Right atrium auricular region (tissue), 2 donors: ENCODE results near the gene CLEC2B. TPM values are rescaled to one million over a fixed set of nuclear protein-coding genes. Genes with fewer than 3 reads are reported as not detected.
"Not testable (repeated sequence)": the region's sequence is repeated elsewhere in the genome, so short reads cannot be mapped to it uniquely, and the experiment has no call there.

ENCODE experiments used
- DNase-seq: peaks from one replicate; pipeline ENCODE4 v3.0.0-alpha.2; 2019; ENCODE audit warnings: low spot score
- H3K27ac ChIP-seq, 2 donors: fragments of 200-600 bp; sonication (generic); 1 replicate in 1 of 2; 2 replicates in 1 of 2; pipeline ENCODE4 v1.5.1; 2016 to 2019
- H3K27me3 ChIP-seq, 2 donors: fragments of 200-600 bp; sonication (generic); one replicate each; pipeline versions ENCODE4 v1.5.1 to v1.6.0; 2017 to 2019
- H3K36me3 ChIP-seq: fragments of 200-600 bp; sonication (generic); one replicate; pipeline ENCODE4 v1.5.1; 2016
- H3K4me1 ChIP-seq, 2 donors: fragments of 200-600 bp; sonication (generic); one replicate each; pipeline versions ENCODE4 v1.5.1 to v1.6.0; 2017 to 2019
- H3K4me3 ChIP-seq, 2 donors: fragments of 200-600 bp; sonication (generic); 1 replicate in 1 of 2; 2 replicates in 1 of 2; pipeline ENCODE4 v1.5.1; 2017 to 2019; ENCODE audit warnings: mild to moderate bottlenecking in 1 of 2, moderate library complexity in 1 of 2
- H3K9me3 ChIP-seq, 2 donors: fragments of 200-600 bp; sonication (generic); one replicate each; pipeline ENCODE4 v1.5.1; 2019
- CTCF ChIP-seq, 2 donors: fragments of 200-600 bp; sonication (generic); IDR thresholded peaks; one replicate each; pipeline ENCODE4 v1.5.1; 2019; ENCODE audit warnings: antibody characterized with exemption in 2 of 2
- total RNA-seq, 2 donors: library from RNA; depleted of rRNA; stranded (reverse); fragments of >200 nt; gene quantifications; one replicate each; pipeline ENCODE4 v1.1.0, GENCODE V29; 2016

The CLEC2B gene
- total RNA-seq, 2 donors from 2014 or later = 3.9 to 4.9 TPM

- Histone ChIP-seq H3K9me3 (no peaks in the 10 kb centered on the region), H3K4me1 (no peaks in the 10 kb centered on the region), H3K27me3 (no peaks in the 10 kb centered on the region), H3K36me3 (no peaks in the 10 kb centered on the region), H3K4me3 (no peak overlapping the region), H3K27ac (no peak overlapping the region)
- TF ChIP-seq CTCF (IDR thresholded peaks at IDR 0.05) = no peak
- no peak for DNase-seq
Measured at GRCh38 chr12:9880532-9881078, 11.5 kb upstream of the CLEC2B start.

DNA sequence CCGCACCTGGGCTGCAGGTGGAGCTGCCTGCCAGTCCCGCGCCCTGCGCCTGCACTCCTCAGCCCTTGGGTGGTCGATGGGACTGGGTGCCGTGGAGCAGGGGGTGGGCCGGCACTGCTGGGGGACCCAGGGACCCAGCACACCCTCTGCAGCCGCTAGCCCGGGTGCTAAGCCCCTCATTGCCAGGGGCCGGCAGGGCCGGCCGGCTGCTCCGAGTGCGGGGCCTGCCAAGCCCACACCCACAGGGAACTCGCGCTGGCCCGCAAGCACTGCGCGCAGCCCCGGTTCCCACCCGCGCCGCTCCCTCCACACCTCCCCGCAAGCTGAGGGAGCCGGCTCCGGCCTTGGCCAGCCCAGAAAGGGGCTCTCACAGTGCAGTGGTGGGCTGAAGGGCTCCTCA is 7.0 kb upstream of the CLEC2B start:
- H3K4me3 ChIP-seq, H3K4me1 ChIP-seq, H3K9me3 ChIP-seq, H3K27me3 ChIP-seq, H3K27ac ChIP-seq, H3K36me3 ChIP-seq, DNase-seq: not testable (repeated sequence)

DNA sequence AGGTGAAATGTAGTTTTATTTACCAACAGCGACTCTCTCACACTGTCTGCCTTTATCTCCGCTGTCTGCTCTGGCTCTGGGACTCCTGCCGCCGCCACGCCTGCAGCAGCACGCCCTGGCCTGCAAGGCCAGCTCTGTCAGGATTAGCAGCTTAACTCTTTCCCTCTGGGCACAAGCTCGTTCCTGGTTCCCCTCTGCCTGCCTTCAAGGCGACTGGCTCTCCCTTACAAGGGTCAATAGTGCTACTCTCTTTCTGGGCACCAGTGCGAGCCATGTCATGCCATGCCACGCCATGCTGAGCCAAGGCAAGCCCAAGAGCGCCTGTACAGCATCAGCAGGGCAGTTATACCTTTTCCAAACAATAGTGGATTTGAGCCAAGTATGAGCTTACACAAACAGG is 3.6 kb upstream of the CLEC2B start:
- no peak for TF ChIP-seq CTCF (IDR thresholded peaks at IDR 0.05)
- Histone ChIP-seq H3K4me1 (no peaks in the 10 kb centered on the region), H3K36me3 (no peaks in the 10 kb centered on the region), H3K9me3 (no peaks in the 10 kb centered on the region), H3K27me3 (no peaks in the 10 kb centered on the region), H3K4me3 (no peak overlapping the region), H3K27ac (no peak overlapping the region)
- no peak for DNase-seq

DNA sequence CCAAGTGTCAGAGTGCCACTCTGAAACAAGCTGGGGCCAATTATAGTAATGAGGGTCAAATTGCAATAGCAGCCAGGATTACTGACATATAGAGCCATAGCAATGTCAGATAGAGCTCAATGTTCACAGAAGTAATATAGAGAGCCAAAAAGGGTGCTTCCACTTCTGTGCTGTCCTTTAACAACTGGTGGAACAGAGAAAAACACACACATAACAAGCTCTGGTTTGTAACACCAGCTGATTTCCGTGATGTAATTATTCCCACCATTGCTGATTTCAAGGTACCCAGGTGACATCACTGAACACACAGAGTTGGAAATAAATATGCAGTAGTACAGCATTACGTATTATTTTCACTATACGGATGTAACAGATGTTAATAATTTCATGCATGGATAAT is 3.0 kb upstream of the CLEC2B start:
- Histone ChIP-seq H3K36me3 (no peaks in the 10 kb centered on the region), H3K4me3 (no peak overlapping the region), H3K27ac (no peak overlapping the region), H3K4me1 (no peaks in the 10 kb centered on the region), H3K27me3 (no peaks in the 10 kb centered on the region), H3K9me3 (no peaks in the 10 kb centered on the region)
- TF ChIP-seq CTCF (IDR thresholded peaks at IDR 0.05) = no peak
- DNase-seq = no peak

DNA sequence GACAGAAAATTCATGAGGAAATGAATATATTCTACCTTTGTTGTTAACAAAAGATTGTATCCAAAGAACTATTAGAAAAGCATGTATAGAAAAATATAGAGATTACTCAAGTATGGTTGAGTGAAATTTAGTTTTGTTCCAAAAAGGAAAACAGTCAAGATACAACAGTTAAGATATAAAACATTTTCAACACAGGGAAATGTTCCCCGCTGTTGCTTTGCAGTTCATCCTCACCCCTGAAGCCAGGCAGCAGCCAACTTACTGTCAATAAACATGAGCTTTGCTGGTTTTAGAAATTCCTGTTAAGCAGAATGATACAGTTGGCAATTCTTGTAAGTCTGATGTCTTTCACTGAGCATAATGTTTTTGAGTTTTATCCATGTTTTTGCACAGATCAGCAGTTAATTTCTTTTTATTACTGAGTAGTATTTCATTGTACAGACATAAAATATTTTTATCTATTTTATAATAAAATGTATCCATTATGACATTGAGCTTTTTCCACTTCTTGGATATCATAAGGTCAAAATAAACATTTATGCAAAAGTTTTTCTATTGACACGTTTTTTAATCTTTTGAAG is 1.2 kb upstream of the CLEC2B start:
- Histone ChIP-seq H3K9me3 (no peaks in the 10 kb centered on the region), H3K36me3 (no peaks in the 10 kb centered on the region), H3K27ac (peak overlapping the region; percentile 74 to 81), H3K27me3 (no peaks in the 10 kb centered on the region), H3K4me1 (no peaks in the 10 kb centered on the region), H3K4me3 (peak overlapping the region; percentile 30 to 47)
- DNase-seq = no peak
- no peak for TF ChIP-seq CTCF (IDR thresholded peaks at IDR 0.05)

- Histone ChIP-seq H3K9me3 (peaks cover 0 to 7% of the 10 kb centered on the region in 2 donors), H3K4me3 (peak overlapping the region; percentile 30 to 47), H3K4me1 (no peaks in the 10 kb centered on the region), H3K27ac (peak overlapping the region; percentile 74 to 81), H3K27me3 (no peaks in the 10 kb centered on the region), H3K36me3 (no peaks in the 10 kb centered on the region)
- DNase-seq = no peak
- no peak for TF ChIP-seq CTCF (IDR thresholded peaks at IDR 0.05)
Measured at GRCh38 chr12:9868951-9869306, 225 bp downstream of the CLEC2B start.
